ENCODE measurements around the gene CCNL2. TPM values are rescaled to one million over a fixed set of nuclear protein-coding genes. Genes with fewer than 3 reads are reported as not detected.

Gene CCNL2
- total RNA-seq, 1 donor from 2014 or later, result 266 TPM

- Mint-ChIP-seq H3K27me3 (ENCODE audit: unreplicated experiment) (peaks cover 24% of the 10 kb centered on the region), H3K4me1 (ENCODE audit: unreplicated experiment) (peaks cover 4% of the 10 kb centered on the region), H3K36me3 (ENCODE audit: low read depth, unreplicated experiment) (peaks cover 6% of the 10 kb centered on the region), H3K9me3 (ENCODE audit: unreplicated experiment) (no peaks in the 10 kb centered on the region), H3K4me3 (ENCODE audit: unreplicated experiment) (peak within 1 kb of the TSS; percentile 84), H3K27ac (ENCODE audit: unreplicated experiment) (no peak within 1 kb of the TSS)
- TF ChIP-seq, protein P1, sequence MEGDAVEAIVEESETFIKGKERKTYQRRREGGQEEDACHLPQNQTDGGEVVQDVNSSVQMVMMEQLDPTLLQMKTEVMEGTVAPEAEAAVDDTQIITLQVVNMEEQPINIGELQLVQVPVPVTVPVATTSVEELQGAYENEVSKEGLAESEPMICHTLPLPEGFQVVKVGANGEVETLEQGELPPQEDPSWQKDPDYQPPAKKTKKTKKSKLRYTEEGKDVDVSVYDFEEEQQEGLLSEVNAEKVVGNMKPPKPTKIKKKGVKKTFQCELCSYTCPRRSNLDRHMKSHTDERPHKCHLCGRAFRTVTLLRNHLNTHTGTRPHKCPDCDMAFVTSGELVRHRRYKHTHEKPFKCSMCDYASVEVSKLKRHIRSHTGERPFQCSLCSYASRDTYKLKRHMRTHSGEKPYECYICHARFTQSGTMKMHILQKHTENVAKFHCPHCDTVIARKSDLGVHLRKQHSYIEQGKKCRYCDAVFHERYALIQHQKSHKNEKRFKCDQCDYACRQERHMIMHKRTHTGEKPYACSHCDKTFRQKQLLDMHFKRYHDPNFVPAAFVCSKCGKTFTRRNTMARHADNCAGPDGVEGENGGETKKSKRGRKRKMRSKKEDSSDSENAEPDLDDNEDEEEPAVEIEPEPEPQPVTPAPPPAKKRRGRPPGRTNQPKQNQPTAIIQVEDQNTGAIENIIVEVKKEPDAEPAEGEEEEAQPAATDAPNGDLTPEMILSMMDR (IDR thresholded peaks at IDR 0.05; ENCODE audit: unreplicated experiment), result peak; percentile 50
- DNase-seq (ENCODE audit: low spot score), result peak; percentile 82
These were observed 49.7 kb downstream of the CCNL2 start, which contains the start of gene DVL1 for GRCh38 chr1:1349256-1350012. Gene DVL1, minus strand, starts transcription at chr1:1349418. Its CDS starts 353 bp downstream, at chr1:1349065.

DNA sequence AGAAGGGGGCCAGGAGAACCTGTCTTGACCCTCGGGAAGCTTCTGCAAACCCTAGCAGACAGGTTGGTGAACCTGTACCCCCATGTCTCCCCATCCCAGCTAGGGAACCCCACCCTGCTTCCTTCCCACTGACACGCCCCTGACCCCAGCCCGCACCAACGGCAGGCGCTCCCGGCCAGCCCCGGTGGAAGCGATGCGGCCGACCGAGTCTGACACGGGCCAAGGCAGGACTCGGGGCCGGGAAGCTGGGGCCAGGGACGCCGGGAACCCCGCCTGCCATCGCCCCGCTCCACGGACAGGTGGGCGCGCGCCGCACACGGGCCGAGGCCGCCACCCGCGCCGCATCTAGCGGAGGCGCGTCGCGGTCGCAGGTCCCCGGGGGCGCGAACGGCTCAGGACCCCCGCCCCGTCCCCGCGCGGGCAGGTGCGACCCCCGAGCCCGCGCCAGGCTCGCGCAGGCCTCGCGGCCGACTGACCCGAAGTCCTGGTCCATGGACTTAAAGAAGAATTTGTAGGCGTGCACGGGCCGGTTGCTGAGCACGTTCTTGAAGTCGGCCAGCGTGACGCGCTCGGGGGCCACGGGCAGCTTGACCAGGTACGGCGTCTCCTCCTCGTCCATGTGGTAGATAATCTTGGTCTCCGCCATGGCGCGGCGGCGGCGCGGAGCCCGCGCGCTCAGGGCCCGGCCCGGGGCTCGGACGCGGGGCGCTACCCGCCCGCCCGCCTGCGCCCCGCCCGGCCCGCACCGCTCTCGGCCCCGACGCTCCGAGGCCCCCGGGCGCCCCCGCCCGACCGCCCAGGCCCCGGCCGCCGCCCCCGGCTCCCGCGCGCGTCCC is 50.5 kb downstream of the CCNL2 start:
- no peaks in the 10 kb centered on the region for H3K9me3 Mint-ChIP-seq (ENCODE audit: unreplicated experiment)
- peaks cover 18% of the 10 kb centered on the region for H3K27me3 Mint-ChIP-seq (ENCODE audit: unreplicated experiment)
- peaks cover 4% of the 10 kb centered on the region for H3K4me1 Mint-ChIP-seq (ENCODE audit: unreplicated experiment)
- peak overlapping the region; percentile 84 for H3K4me3 Mint-ChIP-seq (ENCODE audit: unreplicated experiment)
- TF ChIP-seq, protein P1 (IDR thresholded peaks at IDR 0.05; ENCODE audit: unreplicated experiment), result no peak
- no peak for DNase-seq (ENCODE audit: low spot score)
- H3K36me3 Mint-ChIP-seq (ENCODE audit: low read depth, unreplicated experiment), result peaks cover 6% of the 10 kb centered on the region
- H3K27ac Mint-ChIP-seq (ENCODE audit: unreplicated experiment), result no peak overlapping the region

DNA sequence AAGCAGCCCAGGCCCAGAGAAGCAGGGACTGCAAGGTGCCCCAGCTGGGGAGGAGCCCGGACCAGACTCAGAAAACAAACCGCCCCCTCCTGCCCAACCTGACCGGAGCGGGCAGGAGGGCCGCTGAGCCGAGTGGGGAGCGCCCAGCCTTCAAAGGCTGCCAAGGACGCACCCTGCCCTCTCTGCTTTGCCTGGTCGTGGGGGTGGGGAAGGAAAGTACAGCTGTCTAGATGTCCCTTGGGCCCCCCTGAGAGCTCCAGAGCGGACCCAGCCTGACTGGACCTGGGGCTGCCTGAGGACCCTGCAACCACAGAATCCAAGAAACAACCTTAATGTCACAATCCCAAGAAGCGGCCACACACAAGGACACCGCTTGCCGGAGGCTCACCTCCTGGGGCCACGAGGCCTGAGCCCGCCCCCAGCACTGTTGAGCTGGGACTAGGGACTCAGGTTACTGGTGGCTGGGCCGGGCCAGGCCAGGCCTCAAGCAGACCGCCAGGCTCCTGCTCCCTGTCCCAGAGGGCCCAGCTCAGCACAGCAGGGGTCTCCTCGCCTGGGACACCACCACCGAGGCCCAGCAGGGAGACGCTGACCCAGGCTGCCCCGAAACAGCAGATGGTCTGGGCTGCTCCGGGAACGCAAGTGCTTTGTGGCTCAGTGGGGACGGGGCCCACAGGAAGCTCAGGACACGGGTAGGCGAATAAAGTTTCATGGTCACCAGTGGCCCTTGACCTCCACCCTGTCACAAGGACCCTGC is 51.3 kb downstream of the CCNL2 start:
- Mint-ChIP-seq H3K9me3 (ENCODE audit: unreplicated experiment) (no peaks in the 10 kb centered on the region), H3K36me3 (ENCODE audit: low read depth, unreplicated experiment) (peaks cover 6% of the 10 kb centered on the region), H3K4me1 (ENCODE audit: unreplicated experiment) (peaks cover 4% of the 10 kb centered on the region), H3K27me3 (ENCODE audit: unreplicated experiment) (peaks cover 17% of the 10 kb centered on the region), H3K27ac (ENCODE audit: unreplicated experiment) (no peak overlapping the region), H3K4me3 (ENCODE audit: unreplicated experiment) (peak overlapping the region; percentile 84)
- TF ChIP-seq, protein P1 (IDR thresholded peaks at IDR 0.05; ENCODE audit: unreplicated experiment), result no peak
- DNase-seq (ENCODE audit: low spot score), result no peak

GRCh38 chr1:1347026-1347595 is 52.0 kb downstream of the CCNL2 start:
- H3K27me3 Mint-ChIP-seq (ENCODE audit: unreplicated experiment), result peaks cover 11% of the 10 kb centered on the region
- TF ChIP-seq, protein P1 (IDR thresholded peaks at IDR 0.05; ENCODE audit: unreplicated experiment), result no peak
- no peak overlapping the region for H3K27ac Mint-ChIP-seq (ENCODE audit: unreplicated experiment)
- DNase-seq (ENCODE audit: low spot score), result no peak
- H3K4me1 Mint-ChIP-seq (ENCODE audit: unreplicated experiment), result peaks cover under 1% of the 10 kb centered on the region
- peak overlapping the region; percentile 42 for H3K4me3 Mint-ChIP-seq (ENCODE audit: unreplicated experiment)
- H3K36me3 Mint-ChIP-seq (ENCODE audit: low read depth, unreplicated experiment), result no peaks in the 10 kb centered on the region
- H3K9me3 Mint-ChIP-seq (ENCODE audit: unreplicated experiment), result no peaks in the 10 kb centered on the region
